HL-60/S4 (cell line): ENCODE results near the gene HILPDA.
"Not testable (repeated sequence)": the region's sequence is repeated elsewhere in the genome, so short reads cannot be mapped to it uniquely, and the experiment has no call there.

Source experiments
- in situ Hi-C: fragments of 300-500 bp; cut with MboI; formaldehyde crosslinking; loops from 2 replicates; pipeline ENCODE4 v1.14.3; 2022; ENCODE audit warnings: low sequenced_read_pairs

The HILPDA gene

GRCh38 chr7:128458956-128459355 is 3.3 kb downstream of the HILPDA start:
- in situ Hi-C loops: no loop called here

DNA sequence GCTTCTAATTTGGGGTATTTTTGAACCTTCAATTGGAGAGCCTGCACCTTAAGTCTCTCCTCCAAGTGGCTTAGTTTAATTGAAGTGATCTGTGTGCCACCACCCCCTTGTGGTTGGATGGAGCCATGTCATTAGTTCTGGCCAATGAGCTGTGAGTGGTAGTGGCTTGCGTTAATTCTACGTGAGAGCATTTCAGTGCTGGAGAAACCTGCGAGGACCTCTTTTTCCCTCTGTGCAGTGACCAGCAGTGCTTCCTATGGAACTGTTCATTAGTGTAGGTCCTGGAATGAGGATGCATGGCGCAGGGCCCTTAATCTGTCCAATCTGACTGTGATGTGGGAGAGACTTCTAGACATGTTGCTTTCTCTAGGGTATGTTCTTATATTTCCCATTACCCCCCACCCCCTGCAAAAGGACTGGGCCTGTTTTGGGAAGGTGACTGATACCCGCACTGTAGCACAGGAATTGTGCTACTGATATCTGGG is 3.8 kb downstream of the HILPDA start:
- in situ Hi-C loops: no loop called here

DNA sequence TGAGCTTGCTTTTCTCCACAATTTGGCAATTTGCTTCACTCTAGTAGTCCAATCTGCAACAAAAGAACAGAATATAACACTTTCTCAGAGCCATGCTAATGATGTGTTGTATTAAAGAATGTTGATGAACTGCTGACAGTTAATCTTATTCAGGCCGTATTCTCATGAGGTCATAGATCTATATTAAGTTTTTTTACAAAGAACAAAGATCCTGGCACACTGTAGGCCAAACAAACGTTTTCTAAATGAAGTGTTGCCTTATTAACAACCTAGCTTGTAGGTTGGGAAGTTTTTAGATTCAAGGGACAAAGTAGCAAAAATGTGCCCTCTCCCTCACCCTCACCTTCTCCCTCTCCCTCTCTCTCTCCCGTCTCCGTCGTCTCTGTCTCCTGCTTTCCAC is 6.8 kb downstream of the HILPDA start:
- in situ Hi-C loops: no loop called here

- in situ Hi-C loops: not testable (repeated sequence)
Observed at GRCh38 chr7:128463345-128463744, 7.7 kb downstream of the HILPDA start.

DNA sequence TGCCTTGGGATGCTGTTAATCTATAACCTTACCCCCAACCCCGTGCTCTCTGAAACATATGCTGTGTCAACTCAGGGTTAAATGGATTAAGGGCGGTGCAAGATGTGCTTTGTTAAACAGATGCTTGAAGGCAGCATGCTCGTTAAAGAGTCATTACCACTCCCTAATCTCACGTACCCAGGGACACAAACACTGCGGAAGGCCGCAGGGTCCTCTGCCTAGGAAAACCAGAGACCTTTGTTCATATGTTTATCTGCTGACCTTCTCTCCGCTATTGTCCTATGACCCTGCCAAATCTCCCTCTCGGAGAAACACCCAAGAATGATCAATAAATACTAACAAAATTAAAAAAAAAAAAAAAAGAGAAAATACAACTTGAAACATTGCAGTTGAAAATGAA is 8.3 kb downstream of the HILPDA start:
- in situ Hi-C loops: not testable (repeated sequence)

- in situ Hi-C loops: not testable (repeated sequence)
Observed at GRCh38 chr7:128466871-128467270, 11.2 kb downstream of the HILPDA start.

GRCh38 chr7:128476402-128477335 is 21.0 kb downstream of the HILPDA start, which contains the start of gene METTL2B:
Gene METTL2B, plus strand, starts transcription at chr7:128476748. Its CDS starts 18 bp downstream, at chr7:128476766.
- in situ Hi-C loops: not testable (repeated sequence)

DNA sequence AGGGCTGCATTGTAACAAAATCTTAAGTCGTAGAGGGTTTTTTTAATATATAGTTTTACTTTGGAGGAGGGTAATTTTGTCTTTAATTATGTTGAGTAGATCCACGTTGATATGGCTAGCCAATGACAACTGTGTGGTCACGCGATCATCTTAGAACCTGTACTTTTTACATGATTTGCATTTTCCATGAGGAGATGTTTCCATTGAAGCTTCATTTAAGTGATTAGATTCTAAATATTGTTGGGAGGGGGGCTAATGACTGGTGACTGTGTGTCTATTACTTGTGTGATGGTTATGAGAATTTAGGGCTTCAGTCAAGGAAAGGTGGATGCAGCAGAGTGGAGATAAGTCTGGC is 21.6 kb downstream of the HILPDA start:
- in situ Hi-C loops: not testable (repeated sequence)

GRCh38 chr7:128479082-128479481 is 23.4 kb downstream of the HILPDA start:
- in situ Hi-C loops: not testable (repeated sequence)

- in situ Hi-C loops: not testable (repeated sequence)
Observed at GRCh38 chr7:128488134-128488533, 32.5 kb downstream of the HILPDA start.

GRCh38 chr7:128497405-128497804 is 41.7 kb downstream of the HILPDA start:
- in situ Hi-C loops: no loop called here

- in situ Hi-C loops: not testable (repeated sequence)
Observed at GRCh38 chr7:128505416-128505815, 49.7 kb downstream of the HILPDA start.

DNA sequence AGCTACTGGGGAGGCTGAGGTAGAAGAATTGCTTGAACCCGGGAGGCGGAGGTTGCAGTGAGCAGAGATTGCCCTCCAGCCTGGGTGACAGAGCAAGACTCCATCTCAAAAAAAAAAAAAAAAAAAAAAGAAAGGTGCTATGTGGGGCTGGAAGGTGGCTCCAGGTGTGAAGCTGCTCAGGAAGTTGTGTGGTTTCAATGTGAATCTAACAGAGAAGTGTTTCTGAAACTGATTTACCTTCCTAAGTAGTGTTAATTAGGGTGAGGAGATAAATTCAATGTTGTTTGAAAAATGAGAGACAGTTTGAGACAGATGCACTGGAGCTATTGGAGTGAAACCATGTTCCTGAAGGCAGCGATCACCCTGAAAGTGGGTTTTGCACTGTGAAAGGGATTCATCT is 51.1 kb downstream of the HILPDA start:
- in situ Hi-C loops: not testable (repeated sequence)

- in situ Hi-C loops: not testable (repeated sequence)
Observed at GRCh38 chr7:128507321-128507993, 51.8 kb downstream of the HILPDA start.
